BLaER1 (cell line): ENCODE data around the gene ACSM6.
"Not testable (repeated sequence)": the region's sequence is repeated elsewhere in the genome, so short reads cannot be mapped to it uniquely, and the experiment has no call there.

Experiments
- H3K27ac ChIP-seq: shearing (Covaris generic); formaldehyde crosslinking; 2 replicates; pipeline ENCODE4 v1.8.1; 2022
- H3K27me3 ChIP-seq: shearing (Covaris generic); formaldehyde crosslinking; 2 replicates; pipeline ENCODE4 v1.8.1; 2022
- H3K36me3 ChIP-seq: shearing (Covaris generic); formaldehyde crosslinking; 2 replicates; pipeline ENCODE4 v1.8.1; 2022
- H3K4me1 ChIP-seq: shearing (Covaris generic); formaldehyde crosslinking; 2 replicates; pipeline ENCODE4 v1.8.1; 2022
- H3K4me2 ChIP-seq: shearing (Covaris generic); formaldehyde crosslinking; 2 replicates; pipeline ENCODE4 v1.8.1; 2022
- H3K4me3 ChIP-seq: shearing (Covaris generic); formaldehyde crosslinking; 2 replicates; pipeline ENCODE4 v1.8.1; 2022
- H3K9ac ChIP-seq: shearing (Covaris generic); formaldehyde crosslinking; 2 replicates; pipeline ENCODE4 v1.8.1; 2022
- H3K9me3 ChIP-seq: shearing (Covaris generic); formaldehyde crosslinking; 2 replicates; pipeline ENCODE4 v1.8.1; 2022
- H4K20me1 ChIP-seq: shearing (Covaris generic); formaldehyde crosslinking; 2 replicates; pipeline ENCODE4 v1.8.1; 2022
- Cebpa-rat ChIP-seq: shearing (Covaris generic); IDR thresholded peaks from 2 replicates; pipeline ENCODE4 v1.8.1; 2022

Gene ACSM6

DNA sequence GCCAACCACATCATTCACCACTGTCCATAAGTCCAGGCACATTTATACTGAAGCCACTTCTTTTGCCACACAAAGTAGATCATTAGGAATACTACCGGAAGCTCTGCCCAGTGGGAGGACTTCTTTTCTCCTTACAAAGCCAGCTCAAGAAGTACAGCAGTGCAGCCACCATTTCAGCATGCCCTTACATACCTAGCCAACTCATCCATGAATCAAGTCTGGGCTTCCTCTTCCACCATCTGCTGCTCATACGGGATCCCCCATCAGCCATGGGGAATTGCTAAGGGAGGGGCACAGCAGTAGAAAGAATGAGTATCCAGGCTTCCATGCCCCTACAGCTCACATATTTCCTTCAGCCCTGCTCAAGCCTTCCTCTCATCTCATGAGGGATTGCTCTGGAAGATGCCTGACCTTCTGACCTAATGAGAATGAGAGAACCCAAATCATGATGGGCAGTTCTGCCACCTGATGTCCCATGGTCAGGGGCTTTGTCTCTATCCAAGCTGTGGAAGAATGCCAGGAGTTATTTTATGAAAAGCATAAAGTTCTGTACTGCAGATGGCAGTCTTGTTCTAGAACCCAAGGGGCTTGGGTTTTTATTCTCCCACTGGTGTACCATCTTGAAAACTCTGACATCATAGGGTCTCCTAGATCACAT is 39.5 kb downstream of the ACSM6 start:
- Histone ChIP-seq H3K9ac (no peak overlapping the region), H3K4me1 (peaks cover 31% of the 10 kb centered on the region)
- TF ChIP-seq Cebpa-rat = no peak

DNA sequence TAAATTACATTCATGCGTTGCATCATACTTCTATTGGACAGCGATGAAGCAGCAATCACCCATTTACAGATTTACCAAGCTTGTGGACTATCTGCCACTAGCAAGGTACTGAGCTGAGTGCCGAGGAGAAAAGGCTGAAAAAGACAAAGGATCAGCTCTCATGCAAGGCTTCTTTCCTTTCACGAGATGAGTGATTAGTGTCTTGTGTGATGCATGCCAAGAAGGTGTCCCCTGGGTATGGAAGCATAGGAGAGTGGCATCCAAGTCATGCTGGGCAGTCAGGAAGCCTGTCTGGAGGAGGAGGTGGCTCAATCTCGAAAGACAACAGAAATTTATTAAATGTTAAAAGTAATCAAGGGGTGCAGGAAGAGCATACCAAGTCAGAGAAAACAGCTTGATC is 40.9 kb downstream of the ACSM6 start:
- no peak overlapping the region for H3K4me2 ChIP-seq
- peaks cover 8% of the 10 kb centered on the region; the same call in 1 of the 2 replicates for H4K20me1 ChIP-seq
- H3K36me3 ChIP-seq = peaks cover 77% of the 10 kb centered on the region
- peaks cover 6% of the 10 kb centered on the region; the same call in 1 of the 2 replicates for H3K9me3 ChIP-seq
- H3K9ac ChIP-seq = no peak overlapping the region
- H3K27ac ChIP-seq = no peak overlapping the region
- H3K4me1 ChIP-seq = peaks cover 31% of the 10 kb centered on the region
- no peak overlapping the region for H3K4me3 ChIP-seq
- H3K27me3 ChIP-seq = no peaks in the 10 kb centered on the region
- TF ChIP-seq Cebpa-rat = no peak

More for the DNA sequence above, 39.5 kb downstream of the ACSM6 start:
- Histone ChIP-seq H3K27me3 (no peaks in the 10 kb centered on the region), H3K4me3 (no peak overlapping the region), H3K9me3 (peaks cover 6% of the 10 kb centered on the region; the same call in 1 of the 2 replicates), H4K20me1 (no peaks in the 10 kb centered on the region), H3K36me3 (peaks cover 63% of the 10 kb centered on the region), H3K4me2 (no peak overlapping the region), H3K27ac (no peak overlapping the region)

DNA sequence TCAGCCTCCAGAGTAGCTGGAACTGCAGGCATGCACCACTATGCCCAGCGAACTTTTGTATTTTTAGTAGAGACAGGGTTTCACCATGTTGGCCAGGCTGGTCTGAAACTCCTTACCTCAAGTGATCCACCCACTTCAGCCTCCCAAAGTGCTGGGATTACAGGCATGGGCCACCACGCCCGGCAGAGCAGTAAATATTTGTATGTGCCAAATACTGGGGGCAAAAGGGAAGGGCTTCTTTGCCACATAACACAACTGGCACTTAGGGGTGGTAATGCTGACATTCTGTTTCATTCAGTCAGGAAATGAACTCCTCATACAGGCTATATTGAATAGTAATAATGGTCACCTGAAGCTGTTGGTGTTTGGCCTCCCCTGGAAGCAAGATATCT is 41.6 kb downstream of the ACSM6 start:
- Histone ChIP-seq H3K4me1 (peaks cover 28% of the 10 kb centered on the region), H3K9ac (no peak overlapping the region), H3K9me3 (peaks cover 9% of the 10 kb centered on the region; the same call in 1 of the 2 replicates), H3K27ac (0 out of 2 replicates have a peak overlapping the region, but pooled peaks have one; percentile 53), H3K36me3 (peaks cover 84% of the 10 kb centered on the region), H3K4me3 (no peak overlapping the region), H3K27me3 (no peaks in the 10 kb centered on the region), H4K20me1 (peaks cover 8% of the 10 kb centered on the region; the same call in 1 of the 2 replicates), H3K4me2 (peak overlapping the region; percentile 14; the same call in 1 of the 2 replicates)
- no peak for TF ChIP-seq Cebpa-rat

DNA sequence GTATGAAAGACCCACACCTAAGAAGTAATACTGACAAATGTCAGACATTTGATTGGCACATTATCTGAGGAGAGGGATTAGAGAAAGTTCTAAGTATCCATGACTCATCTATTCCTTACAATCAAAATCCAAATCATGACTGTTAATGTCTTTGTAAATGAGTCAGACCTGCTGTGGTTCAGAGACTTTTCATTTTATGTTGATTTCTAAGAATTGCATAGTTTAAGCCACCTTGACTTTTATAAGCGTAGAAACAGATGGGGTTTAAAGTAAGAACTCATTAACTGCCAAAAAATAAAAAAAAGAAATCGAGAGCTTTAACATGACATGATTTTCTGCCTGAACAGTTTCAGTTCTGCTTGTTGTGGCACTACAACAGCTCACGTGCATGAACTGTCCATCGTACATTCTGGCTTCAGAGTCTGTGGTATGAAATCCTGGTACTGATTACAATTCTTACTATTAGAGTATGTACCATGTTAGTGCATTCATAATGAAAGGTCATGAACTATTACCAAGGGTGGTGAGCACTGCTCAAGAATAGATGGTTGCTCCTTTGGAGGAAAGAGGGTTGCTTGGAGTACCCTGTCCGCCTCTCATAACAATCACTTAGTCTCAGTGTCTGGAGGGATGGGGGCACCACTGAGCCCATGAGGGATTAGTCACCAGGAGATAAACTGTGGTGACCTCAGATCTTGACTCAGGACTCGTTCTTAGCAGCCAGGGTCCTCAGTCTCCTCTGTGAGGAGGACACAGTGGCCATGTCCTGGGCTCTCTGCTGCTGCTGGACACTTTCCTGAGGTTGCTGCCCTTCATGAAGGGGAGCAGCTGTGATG is 42.2 kb downstream of the ACSM6 start:
- no peak for TF ChIP-seq Cebpa-rat
- Histone ChIP-seq H3K9ac (no peak overlapping the region), H4K20me1 (peaks cover 9% of the 10 kb centered on the region; the same call in 1 of the 2 replicates), H3K27ac (peak overlapping the region; percentile 53; the same call in 1 of the 2 replicates), H3K4me2 (peak overlapping the region; percentile 14; the same call in 1 of the 2 replicates), H3K9me3 (peaks cover 7% of the 10 kb centered on the region; the same call in 1 of the 2 replicates), H3K27me3 (no peaks in the 10 kb centered on the region), H3K36me3 (peaks cover 91% of the 10 kb centered on the region), H3K4me1 (peaks cover 22% of the 10 kb centered on the region), H3K4me3 (no peak overlapping the region)

DNA sequence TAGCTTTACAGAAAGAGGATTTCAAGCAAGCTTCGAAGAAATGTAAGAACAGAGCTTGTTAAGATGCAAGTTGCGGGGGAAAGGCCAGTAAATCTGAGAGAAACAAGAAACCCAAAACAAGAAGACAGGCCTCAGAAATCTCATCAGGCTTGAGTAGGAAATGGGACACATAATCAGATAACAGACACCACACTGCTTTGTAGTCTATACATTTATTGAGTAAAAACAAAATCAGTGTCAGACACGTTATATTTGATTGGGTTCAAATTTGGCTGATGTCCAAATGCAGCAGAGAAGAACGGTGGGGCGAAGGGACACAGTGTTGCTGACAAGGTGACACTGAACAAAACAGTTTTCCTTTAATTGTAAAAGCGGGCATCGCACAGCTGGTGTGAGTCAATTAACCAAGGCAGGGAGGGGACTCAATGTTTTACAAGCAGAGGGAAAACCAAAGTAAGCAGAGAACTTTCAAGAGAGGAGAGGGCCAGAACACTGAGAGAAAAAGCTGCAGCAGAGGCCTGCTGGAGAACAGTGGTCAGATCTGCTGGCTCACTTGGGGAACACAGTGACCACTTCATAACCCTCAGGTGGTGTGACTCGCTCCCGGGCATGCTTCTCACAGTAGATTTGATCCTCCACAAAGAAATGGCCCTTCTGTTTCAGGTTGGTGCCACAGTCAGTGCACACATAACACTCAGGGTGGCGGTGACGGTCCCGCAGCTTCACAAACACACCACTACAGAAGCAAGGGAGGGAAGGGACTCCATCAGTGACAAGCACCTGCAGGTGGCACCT is 43.5 kb downstream of the ACSM6 start:
- peaks cover 22% of the 10 kb centered on the region for H3K4me1 ChIP-seq
- no peak overlapping the region for H3K4me2 ChIP-seq
- no peak overlapping the region for H3K9ac ChIP-seq
- H4K20me1 ChIP-seq = peaks cover 15% of the 10 kb centered on the region; the same call in 1 of the 2 replicates
- TF ChIP-seq Cebpa-rat = no peak
- H3K4me3 ChIP-seq = no peak overlapping the region
- peaks cover 96% of the 10 kb centered on the region for H3K36me3 ChIP-seq
- no peak overlapping the region for H3K27ac ChIP-seq
- no peaks in the 10 kb centered on the region for H3K27me3 ChIP-seq
- H3K9me3 ChIP-seq = peaks cover 7% of the 10 kb centered on the region; the same call in 1 of the 2 replicates

DNA sequence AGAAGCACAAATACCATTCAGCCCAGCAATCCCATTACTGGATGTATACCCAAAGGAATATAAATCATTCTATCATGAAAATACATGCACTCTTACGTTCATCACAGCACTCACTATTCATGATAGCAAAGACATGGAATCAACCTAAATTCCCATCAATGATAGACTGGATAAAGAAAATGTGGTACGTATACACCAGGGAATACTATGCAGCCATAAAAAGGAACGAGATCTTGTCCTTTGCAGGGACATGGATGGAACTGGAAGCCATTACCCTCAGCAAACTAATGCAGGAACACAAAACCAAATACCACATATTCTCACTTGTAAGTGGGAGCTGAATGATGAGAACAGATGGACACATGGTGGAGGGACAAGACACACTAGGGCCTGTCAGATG is 46.1 kb downstream of the ACSM6 start:
- H3K36me3 ChIP-seq = peaks cover 96% of the 10 kb centered on the region
- not testable (repeated sequence) for H3K9ac ChIP-seq, H3K9me3 ChIP-seq, H3K4me3 ChIP-seq, H3K27me3 ChIP-seq, H3K4me2 ChIP-seq, H3K27ac ChIP-seq
- H4K20me1 ChIP-seq = peaks cover 21% of the 10 kb centered on the region; the same call in 1 of the 2 replicates
- H3K4me1 ChIP-seq = peaks cover 22% of the 10 kb centered on the region

DNA sequence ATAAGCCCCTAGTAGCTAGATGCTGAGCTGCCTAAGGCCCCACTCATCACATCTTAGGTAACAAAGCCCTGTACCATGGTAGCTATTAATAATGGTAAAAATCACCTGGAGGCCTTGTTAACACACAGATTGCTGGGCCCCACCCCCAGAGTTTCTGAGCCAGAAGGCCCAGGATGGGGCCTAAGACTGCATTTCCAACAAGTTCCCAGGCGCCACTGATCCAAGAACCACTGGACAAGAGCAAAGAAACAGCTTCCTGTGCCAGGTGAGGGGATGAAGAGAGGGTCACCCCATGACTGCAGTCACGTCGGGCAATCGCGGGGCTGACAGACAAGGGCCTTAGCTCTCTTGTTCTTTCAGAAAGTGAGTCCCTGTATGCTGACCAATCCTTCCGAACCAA is 46.8 kb downstream of the ACSM6 start:
- Histone ChIP-seq H4K20me1 (peaks cover 22% of the 10 kb centered on the region), H3K4me2 (no peak overlapping the region), H3K9ac (no peak overlapping the region), H3K4me3 (no peak overlapping the region), H3K36me3 (peaks cover 98% of the 10 kb centered on the region), H3K4me1 (peaks cover 20% of the 10 kb centered on the region), H3K27me3 (no peaks in the 10 kb centered on the region), H3K27ac (no peak overlapping the region), H3K9me3 (peaks cover 7% of the 10 kb centered on the region; the same call in 1 of the 2 replicates)
- TF ChIP-seq Cebpa-rat = no peak

DNA sequence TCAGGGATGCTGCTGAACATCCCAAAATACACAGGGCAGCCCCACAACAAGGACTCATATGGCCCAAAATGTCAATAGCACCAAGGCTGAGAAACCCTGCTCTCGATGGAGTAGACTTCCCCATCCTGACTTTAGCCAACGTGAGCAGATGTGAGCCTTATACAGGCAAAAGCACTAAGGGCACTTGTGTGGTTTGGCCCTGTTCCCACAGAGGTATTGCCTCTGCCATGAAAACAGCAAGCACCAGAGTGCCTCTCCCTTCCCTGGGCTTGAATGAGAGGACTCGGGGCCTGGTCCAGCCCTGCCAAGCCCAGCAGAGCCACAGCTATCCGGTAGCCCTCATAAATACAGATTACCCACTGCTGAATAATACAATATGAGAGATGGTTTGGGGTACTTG is 47.5 kb downstream of the ACSM6 start:
- Histone ChIP-seq H3K9me3 (peaks cover 7% of the 10 kb centered on the region; the same call in 1 of the 2 replicates), H4K20me1 (peaks cover 30% of the 10 kb centered on the region), H3K4me2 (no peak overlapping the region), H3K9ac (no peak overlapping the region), H3K4me3 (no peak overlapping the region), H3K27ac (no peak overlapping the region), H3K27me3 (no peaks in the 10 kb centered on the region), H3K36me3 (peaks cover 100% of the 10 kb centered on the region), H3K4me1 (peaks cover 17% of the 10 kb centered on the region)
- no peak for TF ChIP-seq Cebpa-rat

DNA sequence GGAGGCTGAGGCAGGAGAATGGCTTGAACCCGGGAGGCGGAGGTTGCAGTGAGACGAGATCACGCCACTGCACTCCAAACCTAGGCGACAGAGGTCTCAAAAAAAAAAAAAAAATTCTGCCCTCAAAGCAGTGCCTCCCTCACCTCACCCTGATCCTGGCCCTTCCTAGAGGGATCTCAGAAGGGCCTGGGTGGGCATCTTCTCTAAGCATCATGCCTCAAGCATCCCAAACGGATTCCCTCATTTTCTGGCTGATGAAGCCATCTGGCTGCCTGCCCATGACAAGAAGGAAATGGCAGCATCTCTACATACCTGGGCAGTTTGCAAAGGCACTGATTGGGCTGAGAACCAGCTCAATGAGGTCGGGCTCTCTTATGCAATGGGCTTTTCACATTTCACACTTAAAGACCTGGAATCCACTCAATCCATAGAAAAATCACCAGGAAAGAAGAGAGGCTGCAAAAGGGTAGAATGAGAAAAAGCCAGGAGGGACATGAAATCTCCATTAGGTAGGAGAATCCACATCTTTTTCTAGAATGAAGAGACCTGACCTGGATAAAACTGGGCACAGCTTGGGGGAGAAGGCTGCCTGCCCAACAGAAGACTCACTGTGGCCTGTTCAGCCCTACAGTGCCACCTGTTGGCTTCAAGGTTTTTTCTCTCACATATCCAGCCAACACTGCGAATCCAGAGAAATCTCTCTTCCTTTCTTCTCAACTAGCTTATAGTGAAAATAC is 48.7 kb downstream of the ACSM6 start:
- Histone ChIP-seq H3K27me3 (no peaks in the 10 kb centered on the region), H3K4me3 (no peak overlapping the region), H3K4me1 (peaks cover 22% of the 10 kb centered on the region), H3K9ac (no peak overlapping the region), H3K36me3 (peaks cover 100% of the 10 kb centered on the region), H3K9me3 (peaks cover 7% of the 10 kb centered on the region; the same call in 1 of the 2 replicates), H3K4me2 (no peak overlapping the region), H3K27ac (no peak overlapping the region), H4K20me1 (peaks cover 42% of the 10 kb centered on the region)
- TF ChIP-seq Cebpa-rat = no peak
